Activated CD4-positive, CD25-positive, alpha-beta regulatory T cell (primary cell): Measurements from ENCODE around the gene HSF2BP.
"Not testable (repeated sequence)": the region's sequence is repeated elsewhere in the genome, so short reads cannot be mapped to it uniquely, and the experiment has no call there.

Experiments
- DNase-seq, 4 experiments: peaks; one replicate each; lab custom pipeline; 2025; lab: John Stamatoyannopoulos, UW

Gene HSF2BP

DNA sequence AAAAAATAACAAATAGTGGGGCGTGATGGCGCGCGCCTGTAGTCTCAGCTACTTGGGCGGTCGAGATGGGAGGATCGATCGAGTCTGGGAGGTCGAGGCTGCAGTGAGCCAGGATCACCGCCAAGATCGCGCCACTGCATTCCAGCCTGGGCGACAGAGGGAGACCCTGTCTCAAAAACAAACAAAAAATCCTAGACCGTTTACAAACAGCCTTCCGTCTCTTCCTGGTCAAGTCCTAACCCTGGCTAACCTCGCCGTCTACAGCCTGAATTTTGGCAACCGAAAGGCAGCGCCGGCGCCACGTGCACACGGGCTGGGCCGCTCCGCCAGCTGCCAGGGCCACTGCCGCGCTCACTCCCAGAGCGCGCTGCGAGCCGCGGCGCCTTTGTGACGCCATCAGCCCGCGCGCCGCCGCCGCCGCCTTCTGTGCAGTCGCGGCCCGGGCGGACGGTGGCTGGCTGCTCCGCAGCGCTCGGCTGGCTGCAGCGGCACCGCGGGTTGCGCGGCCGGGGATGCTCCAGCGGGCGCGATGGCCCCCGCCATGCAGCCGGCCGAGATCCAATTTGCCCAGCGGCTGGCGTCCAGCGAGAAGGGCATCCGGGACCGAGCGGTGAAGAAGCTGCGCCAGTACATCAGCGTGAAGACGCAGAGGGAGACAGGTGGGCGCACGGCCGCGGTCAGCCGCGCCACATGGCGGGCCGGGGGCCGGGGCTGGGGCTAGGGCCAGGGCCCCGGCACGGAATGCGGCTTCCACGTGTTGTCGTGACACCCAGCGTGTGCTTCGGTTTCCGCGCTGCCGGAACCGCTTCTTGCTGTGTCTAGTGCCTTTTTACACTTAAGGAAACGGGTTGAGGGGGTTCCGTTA is at the start of gene HSF2BP, which contains the start of gene RRP1B:
Gene HSF2BP, minus strand, starts transcription at position 353 of the 865 bp plus-strand sequence. CDS start 1,392 bp downstream, outside the sequence.
Gene RRP1B, plus strand, starts transcription at position 425 of the 865 bp plus-strand sequence. Its CDS starts 105 bp downstream, at position 530.
- peak; percentile 55 to 76 (median 64) for DNase-seq

DNA sequence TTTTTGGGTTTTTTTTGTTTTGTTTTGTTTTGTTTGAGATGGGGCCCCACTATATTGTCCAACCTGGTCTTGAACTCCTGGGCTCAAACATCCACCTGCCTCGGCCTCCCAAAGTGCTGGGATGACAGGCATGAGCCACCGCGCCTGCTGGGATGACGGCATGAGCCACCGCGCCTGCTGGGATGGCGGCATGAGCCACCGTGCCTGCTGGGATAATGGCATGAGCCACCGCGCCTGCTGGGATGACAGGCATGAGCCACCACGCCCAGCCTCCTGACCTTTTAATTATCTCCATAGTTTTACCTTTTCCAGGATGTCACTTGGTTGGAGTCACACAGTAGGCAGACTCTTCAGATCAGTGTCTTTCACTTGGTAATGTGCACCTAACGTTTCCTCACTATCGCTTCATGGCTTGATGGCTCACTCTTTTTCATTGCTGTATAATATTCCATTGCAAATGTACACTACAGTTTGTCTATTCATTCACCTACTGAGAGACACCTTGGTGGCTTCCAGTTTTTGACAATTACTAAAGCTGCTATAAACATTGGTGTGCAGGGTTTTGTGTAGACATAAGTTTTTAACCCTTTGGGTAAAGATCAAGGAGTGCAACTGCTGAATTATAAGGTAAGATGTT is 49.6 kb upstream of the HSF2BP start:
- no peak for DNase-seq

DNA sequence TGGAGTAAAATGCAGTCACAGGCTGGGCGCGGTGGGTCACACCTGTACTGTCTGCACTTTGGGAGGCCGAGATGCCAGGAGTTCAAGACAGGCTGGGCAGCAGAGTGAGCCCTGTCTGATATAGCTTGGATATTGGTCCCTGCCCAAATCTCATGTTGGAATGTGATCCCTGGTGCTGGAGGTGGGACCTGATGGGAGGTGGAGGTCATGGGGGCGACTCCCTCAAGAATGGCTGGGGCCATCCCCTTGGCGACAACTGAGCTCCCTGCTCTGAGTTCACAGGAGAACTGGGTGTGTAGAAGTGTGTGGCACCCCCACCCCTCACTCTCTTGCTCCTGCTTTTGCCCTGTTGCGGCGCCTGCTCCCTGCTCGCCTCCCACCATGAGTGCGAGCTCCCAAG is 48.2 kb upstream of the HSF2BP start:
- no peak for DNase-seq

DNA sequence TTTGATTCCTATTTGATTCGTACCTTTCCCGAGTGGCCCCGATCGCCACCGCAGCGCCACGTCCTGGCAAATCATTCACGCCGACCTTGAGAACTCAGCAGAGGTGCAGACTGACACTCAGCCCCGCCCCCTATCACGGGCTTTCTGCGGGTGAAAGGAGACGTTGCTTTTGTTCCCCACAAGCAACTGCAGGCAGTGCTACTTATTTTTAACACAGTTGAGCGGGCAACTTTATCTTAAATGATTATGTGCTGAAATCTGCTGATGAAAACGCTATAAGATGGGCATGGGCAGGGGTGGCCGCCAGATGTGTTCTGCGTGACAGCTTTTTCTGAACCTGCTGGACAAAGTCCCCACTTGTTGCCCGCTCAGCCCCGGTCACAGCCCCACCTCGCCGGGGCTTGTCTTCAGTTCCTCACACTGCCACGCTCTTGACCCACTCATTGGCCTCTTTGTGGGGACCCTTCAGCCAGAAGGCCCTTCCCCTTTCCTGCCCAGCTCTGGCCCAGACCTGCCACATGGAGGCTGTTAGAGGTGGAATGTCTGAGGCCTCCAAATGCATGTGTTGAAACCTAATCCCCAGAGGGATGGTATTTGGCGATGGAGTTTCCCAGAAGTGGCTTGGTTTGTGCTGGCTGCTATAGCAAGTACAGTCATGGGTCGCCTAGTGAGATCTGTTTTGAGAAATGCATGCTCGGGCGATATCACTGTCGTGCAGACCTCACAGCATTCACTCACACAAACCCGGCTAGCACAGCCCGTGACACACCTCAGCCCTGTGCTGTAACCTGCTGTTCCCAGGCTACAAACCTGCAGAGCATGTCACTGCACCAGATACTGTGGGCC is 44.0 kb upstream of the HSF2BP start:
- no peak for DNase-seq

DNA sequence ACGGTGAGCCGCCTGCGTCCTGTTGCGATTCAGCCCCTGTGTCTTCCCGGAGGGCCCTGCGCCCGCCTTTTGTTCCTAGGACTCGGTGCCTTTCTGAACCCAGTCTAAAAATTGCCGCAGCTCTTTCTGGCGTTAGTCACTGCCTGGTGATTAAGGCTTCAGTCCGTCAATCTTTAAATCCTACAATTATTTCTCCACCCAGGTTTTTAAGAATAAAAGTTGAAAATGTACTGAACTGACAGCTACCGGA is 43.4 kb upstream of the HSF2BP start:
- DNase-seq = no peak

DNA sequence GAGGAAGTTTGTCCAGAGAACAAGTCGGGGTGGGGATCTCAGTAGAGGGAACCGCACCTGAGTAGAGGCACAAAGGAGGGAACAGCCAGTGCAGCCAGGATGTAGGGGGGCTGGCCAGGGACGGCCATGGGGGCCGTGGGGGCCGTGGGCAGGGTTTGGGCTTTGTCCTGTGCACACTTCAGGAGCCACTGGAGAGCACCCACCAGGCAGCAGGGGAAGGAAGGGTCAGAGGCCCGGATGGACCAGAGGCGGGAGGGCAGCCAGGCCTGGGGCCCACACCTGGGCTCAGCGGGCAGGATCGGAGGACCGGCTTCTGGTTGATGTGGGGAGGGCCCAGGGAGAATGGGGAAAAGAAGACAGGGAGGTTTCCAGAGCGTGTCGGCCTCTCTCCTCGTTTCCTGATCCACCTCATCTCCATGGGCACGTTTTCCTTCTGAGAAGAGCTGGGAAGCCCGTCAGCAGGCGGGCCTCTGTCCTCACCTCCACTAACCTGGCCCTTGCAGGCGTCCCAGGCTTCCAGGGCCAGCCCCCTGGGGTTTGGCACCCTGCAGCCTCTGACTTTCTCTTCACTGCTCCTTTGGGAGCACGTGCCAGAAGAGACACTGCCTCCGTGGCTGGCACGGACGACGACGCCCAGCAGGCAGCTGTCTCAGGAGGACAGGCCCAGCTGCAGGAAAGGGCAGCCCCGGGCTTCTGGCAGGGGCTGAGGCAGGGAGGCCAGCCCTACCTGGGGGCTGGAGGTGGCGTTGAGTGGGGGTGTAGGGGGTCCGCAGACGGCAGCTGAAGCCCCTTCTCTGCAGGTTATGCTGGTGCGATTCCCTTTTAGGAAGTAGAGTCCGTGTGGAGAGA is 42.9 kb upstream of the HSF2BP start:
- no peak for DNase-seq

DNA sequence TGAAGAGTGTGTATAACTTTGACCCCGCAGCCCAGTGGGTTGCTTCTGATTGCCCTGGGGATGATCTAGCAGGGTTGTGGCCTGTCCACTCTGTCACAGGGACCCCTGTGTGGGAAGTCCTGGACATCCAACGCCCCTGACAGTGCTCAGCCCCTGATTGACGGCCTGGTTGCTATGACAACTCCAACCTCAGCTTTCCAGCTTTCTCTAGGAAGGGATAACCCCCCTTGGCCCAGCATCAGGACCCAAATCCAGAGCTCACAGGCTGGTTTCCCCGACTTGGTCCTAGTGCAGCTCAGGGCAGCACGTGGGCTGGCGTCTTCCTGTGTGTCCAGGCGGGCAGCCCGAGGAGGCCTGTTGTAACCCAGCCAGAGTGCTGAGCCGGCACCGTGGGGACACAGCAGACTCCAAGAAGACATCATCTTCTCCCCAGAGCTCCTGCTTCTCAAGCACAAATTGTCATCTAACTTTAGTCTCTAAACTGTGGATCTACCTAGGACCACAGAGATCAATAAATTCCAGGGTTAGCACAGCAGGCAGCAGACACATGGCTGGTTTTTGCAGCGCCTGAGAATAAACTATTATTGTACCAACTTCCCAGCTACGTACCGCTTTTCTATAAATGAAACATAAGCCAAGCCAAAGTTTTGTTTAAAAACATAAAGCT is 40.8 kb upstream of the HSF2BP start:
- DNase-seq = no peak

DNA sequence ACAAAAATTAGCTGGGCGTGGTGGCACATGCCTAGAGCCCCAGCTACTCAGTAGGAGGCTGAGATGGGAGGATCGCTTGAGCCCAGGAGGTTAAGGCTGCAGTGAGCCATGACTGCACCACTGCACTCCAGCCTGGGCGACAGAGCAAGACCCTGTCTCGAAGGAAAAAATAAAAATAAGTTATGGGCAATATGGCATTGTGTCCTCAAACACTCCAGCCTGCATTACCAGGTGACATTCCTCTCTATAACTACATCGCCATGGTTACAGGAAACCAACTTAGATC is 40.1 kb upstream of the HSF2BP start:
- not testable (repeated sequence) for DNase-seq

DNA sequence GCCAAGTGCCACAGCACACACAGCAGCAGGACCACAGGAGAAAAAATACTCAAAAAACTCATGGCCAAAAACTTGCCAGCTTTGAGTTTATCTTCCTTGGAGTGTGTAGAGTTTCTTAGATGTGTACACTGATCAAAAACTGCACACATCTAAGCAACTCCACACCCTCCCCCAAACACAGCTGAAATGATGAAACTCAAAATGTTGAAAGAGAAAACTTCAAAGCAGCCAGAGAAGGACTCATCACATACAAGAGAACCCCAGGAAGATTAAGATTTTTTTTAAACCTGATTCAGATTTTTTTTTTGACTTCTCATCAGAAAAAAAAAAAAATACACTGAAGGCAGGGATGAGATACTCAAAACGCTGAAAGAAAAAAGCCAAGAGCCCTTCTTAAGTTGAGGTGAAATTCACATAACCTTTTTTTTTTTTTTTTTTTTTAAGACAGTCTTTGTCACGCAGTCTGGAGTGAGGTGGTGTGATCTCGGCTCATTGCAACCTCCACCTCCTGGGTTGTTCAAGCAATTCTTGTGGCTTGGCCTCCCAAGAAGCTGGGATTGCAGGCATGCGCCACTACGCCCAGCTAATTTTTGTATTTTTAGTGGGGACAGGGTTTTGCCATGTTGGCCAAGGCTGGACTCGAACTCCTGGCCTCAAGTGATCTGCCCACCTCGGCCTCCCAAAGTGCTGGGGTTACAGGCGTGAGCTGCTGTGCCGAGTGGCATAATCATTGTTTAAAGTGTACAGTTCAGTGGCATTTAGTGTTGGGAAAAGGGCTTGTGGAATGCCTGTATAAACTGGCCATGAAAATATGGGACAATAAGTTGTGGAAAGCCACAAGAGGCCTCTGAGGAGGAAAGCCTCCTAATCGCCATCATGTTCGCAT is 38.7 kb upstream of the HSF2BP start:
- no peak for DNase-seq

DNA sequence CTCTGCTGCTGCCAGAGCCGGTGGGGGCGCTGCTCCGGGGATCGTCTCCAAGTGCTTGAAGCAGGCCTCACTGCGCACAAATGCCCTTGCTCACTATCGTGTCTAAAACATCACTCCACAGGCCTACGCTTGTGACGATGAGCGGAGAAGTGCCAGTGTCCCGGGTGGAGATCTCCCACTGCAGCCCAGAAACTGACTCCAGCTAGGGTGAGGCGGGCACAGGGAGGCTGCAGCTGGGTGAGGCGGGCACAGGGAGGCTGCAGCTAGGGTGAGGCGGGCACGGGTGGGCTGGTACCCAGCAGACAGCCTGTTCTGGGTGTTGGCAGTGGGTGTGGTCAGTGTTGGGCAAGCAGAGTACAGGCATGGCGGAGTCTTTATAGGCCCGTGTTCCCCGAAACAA is 36.9 kb upstream of the HSF2BP start:
- DNase-seq = no peak

DNA sequence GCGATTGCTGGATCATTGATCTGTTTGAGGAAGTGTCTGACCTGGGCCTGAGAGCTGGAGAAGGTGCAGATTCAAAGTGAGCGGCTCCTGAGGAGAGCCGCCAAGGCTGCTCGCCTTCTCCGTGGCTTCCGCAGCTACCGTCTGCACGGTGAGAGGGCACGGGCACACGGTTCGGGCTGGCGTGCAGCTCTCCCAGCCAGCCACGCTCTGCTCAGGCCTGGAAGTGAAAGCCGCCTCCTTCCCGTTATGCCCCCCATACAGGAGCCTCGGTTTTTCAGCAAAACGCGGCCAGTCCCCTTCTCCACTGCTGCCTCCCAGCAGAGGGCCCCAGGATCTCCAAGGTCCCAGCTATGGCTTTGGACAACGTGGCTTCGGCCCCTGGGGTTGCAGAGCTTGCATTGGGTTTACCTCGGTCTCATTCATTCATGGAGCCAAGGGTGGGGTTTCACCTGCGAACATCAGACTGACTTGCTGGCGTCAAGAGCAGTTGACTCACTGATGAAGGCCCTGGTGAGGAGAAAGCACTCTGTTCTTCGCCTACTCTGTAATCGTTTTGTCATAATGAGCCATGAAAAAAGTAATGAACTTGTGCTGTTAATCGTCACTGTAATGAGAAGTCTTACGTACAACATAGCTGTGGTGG is 35.3 kb upstream of the HSF2BP start:
- DNase-seq = no peak

DNA sequence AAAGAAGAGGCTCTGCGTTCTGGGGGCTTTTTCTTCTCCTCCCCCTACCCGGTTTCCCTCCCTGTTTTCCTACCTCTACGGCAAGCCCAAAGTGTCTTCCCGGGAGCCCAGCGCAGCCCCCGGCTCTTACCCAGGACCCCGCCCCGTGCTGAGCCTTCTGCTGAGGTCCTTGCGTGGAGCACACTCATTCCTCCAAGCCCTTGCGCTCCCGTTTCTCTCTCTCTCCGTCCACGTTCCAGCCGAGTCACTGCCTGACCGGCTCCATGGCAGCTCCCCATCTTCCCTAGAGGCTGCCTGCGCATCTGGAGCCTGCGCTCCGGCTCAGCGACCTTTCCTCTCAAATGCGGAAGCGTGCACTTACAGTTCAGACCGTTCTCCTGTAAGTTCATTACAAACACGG is 34.7 kb upstream of the HSF2BP start:
- DNase-seq = no peak

DNA sequence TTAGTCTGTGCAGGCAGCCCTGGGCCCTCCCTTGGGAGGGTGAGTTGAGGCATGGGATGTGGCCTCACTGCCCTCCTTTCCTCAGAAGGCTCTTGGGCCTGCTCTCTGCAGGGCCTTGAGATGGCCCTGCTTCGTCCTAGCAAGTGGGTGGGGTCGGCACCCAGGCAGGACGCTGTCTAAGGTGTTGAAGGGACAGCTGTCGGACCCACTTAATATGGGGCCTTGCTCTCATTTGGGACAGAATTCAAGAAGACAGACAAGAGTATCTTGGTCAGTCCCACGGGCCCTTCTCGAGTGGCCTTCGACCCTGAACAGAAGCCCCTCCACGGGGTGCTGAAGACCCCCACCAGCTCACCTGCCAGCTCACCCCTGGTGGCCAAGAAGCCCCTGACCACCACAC is 33.7 kb upstream of the HSF2BP start:
- no peak for DNase-seq

DNA sequence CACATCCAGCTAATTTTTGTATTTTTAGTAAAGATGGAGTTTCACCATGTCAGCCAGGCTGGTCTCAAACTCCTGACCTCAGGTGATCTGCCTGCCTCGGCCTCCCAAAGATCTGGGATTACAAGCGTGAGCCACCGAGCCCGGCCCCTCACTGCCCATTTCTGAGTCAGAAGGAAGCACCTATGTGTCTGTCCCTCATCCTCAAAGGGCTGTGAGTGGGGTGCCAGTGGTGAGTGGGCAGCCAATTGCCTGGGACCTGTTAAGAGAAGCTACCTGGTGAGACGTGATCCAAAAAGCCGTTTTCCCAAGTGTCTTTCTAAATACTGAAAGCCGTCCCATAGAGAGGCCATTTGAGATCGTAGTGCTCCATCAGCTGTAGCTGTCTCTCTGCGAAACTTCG is 32.5 kb upstream of the HSF2BP start:
- DNase-seq = no peak

DNA sequence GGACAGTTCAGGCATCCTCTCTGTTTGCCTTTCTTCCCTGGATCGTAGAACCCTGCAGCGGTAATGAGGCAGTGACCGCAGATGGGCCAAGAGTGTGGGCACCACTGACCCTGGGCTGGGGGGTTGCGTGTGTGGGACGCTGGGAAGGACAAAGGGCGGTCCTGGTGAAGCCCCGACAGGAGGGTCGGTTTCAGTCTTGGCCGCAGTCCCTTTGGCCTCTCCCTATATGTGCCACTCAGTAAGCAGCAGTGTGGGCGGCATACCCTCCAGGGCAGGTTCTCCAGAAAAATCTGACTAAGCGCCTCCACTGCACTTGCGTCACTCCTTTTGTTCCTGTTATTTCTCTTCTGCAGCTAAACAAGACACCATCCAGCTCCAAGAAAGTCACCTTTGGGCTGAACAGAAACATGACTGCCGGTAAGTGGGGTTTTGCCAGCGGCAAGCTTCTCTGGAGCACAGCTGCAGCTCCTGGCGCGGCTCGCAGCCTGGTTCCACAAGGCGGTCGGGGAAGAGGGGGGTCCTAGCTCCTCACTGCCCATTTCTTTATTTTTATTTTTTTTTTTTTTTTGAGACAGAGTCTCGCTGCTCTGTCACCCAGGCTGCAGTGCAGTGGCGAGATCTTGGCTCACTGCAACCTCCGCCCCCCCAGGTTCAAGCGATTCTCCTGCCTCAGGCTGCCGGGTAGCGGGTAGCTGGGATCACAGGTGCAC is 32.0 kb upstream of the HSF2BP start:
- no peak for DNase-seq

DNA sequence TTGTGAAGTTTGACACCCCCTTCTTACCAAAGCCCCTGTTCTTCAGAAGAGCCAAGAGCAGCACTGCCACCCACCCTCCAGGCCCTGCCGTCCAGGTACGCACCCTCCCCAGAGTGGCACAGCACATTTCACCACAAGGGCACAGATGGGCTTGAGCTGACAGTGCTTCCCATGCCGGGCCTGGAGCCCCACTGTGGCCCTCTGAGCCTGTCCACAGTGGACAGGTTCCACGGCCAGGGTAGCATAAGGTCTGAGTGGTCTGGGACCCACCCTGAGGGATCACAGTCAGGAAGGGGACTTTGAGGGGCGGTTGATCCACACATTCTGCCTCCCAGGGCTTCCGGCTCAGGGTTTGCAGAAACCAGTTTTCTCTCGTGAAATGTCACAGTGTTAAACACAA is 31.1 kb upstream of the HSF2BP start:
- no peak for DNase-seq

DNA sequence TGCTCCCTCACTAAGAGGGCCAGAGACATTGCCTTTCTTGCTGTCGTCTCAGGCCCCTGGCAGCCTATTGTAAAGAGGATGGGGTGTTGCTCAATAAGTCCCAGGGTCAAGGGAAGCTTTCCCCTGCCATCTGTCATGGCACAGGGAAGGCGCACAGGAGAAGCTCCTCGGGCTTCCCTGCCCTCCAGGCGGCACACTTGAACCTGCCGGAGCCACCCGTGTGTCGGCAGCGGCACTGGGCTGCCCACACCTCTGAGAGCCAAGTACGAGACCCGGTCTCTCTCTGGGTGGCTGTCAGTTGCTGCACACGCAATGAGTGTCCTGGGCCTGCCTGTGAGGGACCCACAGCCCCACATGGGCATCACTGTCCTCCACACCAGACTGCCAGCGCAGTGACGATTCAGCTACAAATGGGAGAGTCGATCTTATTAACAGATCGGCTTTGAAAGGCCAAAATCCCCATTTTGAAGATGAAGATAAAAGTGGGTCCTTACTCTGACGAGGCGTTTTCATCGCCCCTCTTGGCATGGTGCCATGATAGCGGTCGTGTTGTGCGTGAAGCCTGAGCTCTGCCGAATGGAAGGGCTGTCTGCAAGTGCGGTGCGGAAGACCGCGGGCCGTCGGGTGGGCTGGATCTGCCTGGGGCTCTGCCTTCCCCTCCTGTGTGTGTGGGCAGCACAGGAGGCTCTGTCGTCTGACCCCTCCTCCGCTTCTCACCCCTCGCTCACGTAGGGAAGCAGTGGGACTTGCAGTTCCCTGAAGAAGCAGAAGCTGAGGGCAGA is 30.5 kb upstream of the HSF2BP start:
- no peak for DNase-seq

DNA sequence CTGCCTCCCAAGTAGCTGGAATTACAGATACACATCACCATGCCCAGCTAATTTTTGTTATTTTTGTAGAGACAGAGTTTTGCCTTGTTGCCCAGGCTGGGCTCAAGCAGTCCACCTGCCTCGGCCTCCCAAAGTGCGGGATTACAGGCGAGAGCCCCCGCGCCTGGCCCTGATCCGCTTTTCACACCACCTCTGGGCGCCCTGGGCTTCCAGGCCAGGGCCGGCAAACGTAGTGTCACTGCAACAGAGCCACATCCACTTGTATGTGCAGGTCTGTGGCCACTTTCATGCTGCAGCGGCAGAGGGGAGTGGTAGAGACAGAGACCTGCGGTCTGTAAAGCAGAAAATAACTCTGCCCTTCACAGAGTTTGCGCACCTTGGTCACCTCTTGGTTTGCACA is 29.6 kb upstream of the HSF2BP start:
- no peak for DNase-seq
